ENCODE results near the gene TLL1.

DNA sequence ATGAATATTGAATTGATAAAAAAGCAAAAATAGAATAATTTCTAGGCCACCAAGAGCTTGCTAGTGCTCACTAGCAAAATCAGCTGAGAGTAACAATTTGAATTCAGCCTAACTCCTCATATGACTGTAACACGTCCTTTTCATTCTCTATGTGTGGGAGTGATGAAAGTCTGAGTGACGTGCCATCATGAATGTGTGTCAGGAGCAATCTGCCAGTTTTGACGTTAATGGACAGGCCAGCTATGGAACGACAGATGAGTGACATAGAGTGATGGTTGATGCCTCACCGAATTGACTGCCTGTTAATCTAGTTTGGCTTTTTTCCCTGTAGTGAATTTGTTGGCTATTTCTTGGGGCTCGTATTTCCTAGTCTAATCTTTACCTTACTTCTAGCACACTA lies 200.7 kb downstream of the TLL1 start:
- TF ChIP-seq, protein P1, sequence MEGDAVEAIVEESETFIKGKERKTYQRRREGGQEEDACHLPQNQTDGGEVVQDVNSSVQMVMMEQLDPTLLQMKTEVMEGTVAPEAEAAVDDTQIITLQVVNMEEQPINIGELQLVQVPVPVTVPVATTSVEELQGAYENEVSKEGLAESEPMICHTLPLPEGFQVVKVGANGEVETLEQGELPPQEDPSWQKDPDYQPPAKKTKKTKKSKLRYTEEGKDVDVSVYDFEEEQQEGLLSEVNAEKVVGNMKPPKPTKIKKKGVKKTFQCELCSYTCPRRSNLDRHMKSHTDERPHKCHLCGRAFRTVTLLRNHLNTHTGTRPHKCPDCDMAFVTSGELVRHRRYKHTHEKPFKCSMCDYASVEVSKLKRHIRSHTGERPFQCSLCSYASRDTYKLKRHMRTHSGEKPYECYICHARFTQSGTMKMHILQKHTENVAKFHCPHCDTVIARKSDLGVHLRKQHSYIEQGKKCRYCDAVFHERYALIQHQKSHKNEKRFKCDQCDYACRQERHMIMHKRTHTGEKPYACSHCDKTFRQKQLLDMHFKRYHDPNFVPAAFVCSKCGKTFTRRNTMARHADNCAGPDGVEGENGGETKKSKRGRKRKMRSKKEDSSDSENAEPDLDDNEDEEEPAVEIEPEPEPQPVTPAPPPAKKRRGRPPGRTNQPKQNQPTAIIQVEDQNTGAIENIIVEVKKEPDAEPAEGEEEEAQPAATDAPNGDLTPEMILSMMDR (IDR thresholded peaks at IDR 0.05): no peak
- TF ChIP-seq POLR2A (IDR thresholded peaks at IDR 0.05): no peak

All from vagina (tissue), 2 donors.